Dendritic cell treated with granulocyte-macrophage colony-stimulating factor and Interleukin-4, amounts not matched to agents 40 ng/mL and 50 ng/mL, for 4 days (primary cell): Measurements from ENCODE around the gene MPC1L.

Experiments used
- H3K27ac Mint-ChIP-seq: one replicate; pipeline ENCODE4 v1.8.0; 2022; ENCODE audit warnings: mild to moderate bottlenecking, mixed read lengths
- H3K27me3 Mint-ChIP-seq: one replicate; pipeline ENCODE4 v1.8.0; 2022; ENCODE audit warnings: mild to moderate bottlenecking, mixed read lengths
- H3K36me3 Mint-ChIP-seq: one replicate; pipeline ENCODE4 v1.8.0; 2022; ENCODE audit warnings: low read depth, mixed read lengths
- H3K4me1 Mint-ChIP-seq: one replicate; pipeline ENCODE4 v1.8.0; 2022; ENCODE audit warnings: low read depth, mixed read lengths
- H3K4me3 Mint-ChIP-seq: one replicate; pipeline ENCODE4 v1.8.0; 2022; ENCODE audit warnings: mild to moderate bottlenecking, moderate library complexity, mixed read lengths
- H3K9me3 Mint-ChIP-seq: one replicate; pipeline ENCODE4 v1.8.0; 2022; ENCODE audit warnings: mixed read lengths
- intact Hi-C: fragments of 100-400 bp; cut with micrococcal nuclease; formaldehyde crosslinking; loops from one replicate; pipeline ENCODE4 v1.15.0; 2022

MPC1L gene

GRCh38 chrX:40647307-40648197 lies 24.3 kb downstream of the MPC1L start, which contains the start of gene CXorf38:
Gene CXorf38 (minus strand): TSS chrX:40647561. CDS start chrX:40647520, 41 bp downstream.
- H3K27ac Mint-ChIP-seq = peak within 1 kb of the TSS; percentile 95
- H3K4me3 Mint-ChIP-seq = peak within 1 kb of the TSS; percentile 93
- H3K36me3 Mint-ChIP-seq = peaks cover 47% of the 10 kb centered on the region
- peaks cover 18% of the 10 kb centered on the region for H3K4me1 Mint-ChIP-seq
- no peaks in the 10 kb centered on the region for H3K27me3 Mint-ChIP-seq
- no peaks in the 10 kb centered on the region for H3K9me3 Mint-ChIP-seq
- intact Hi-C loops = loop anchor here (5.0 kb wide), 1 partner anchor 105 kb away; no protein-coding TSS in a partner anchor

GRCh38 chrX:40651620-40652223 lies 28.5 kb downstream of the MPC1L start:
- H3K4me1 Mint-ChIP-seq = no peaks in the 10 kb centered on the region

GRCh38 chrX:40652664-40653063 lies 29.4 kb downstream of the MPC1L start:
- peaks cover 54% of the 10 kb centered on the region for H3K36me3 Mint-ChIP-seq
- H3K9me3 Mint-ChIP-seq = no peaks in the 10 kb centered on the region
- intact Hi-C loops = loop anchor here (10.0 kb wide), 2 partner anchors 82 to 142 kb away; partner anchors contain the start of gene MED14
- no peaks in the 10 kb centered on the region for H3K27me3 Mint-ChIP-seq
- H3K4me1 Mint-ChIP-seq = no peaks in the 10 kb centered on the region
- no peak overlapping the region for H3K4me3 Mint-ChIP-seq
- no peak overlapping the region for H3K27ac Mint-ChIP-seq

More at GRCh38 chrX:40651620-40652223, 28.5 kb downstream of the MPC1L start:
- H3K4me3 Mint-ChIP-seq = no peak overlapping the region
- H3K36me3 Mint-ChIP-seq = peaks cover 49% of the 10 kb centered on the region
- H3K27me3 Mint-ChIP-seq = no peaks in the 10 kb centered on the region
- H3K27ac Mint-ChIP-seq = no peak overlapping the region
- intact Hi-C loops = loop anchor here (10.0 kb wide), 2 partner anchors 83 to 143 kb away; partner anchors contain the start of gene MED14
- H3K9me3 Mint-ChIP-seq = no peaks in the 10 kb centered on the region

GRCh38 chrX:40653535-40653934 lies 30.3 kb downstream of the MPC1L start:
- H3K4me3 Mint-ChIP-seq = no peak overlapping the region
- H3K27me3 Mint-ChIP-seq = no peaks in the 10 kb centered on the region
- intact Hi-C loops = loop anchor here (10.0 kb wide), 2 partner anchors 81 to 141 kb away; partner anchors contain the start of gene MED14
- peaks cover 59% of the 10 kb centered on the region for H3K36me3 Mint-ChIP-seq
- no peaks in the 10 kb centered on the region for H3K4me1 Mint-ChIP-seq
- H3K9me3 Mint-ChIP-seq = no peaks in the 10 kb centered on the region
- H3K27ac Mint-ChIP-seq = no peak overlapping the region

GRCh38 chrX:40660381-40660780 lies 37.2 kb downstream of the MPC1L start:
- Mint-ChIP-seq H3K4me1 (no peaks in the 10 kb centered on the region), H3K36me3 (peaks cover 85% of the 10 kb centered on the region), H3K27me3 (no peaks in the 10 kb centered on the region), H3K27ac (no peak overlapping the region), H3K4me3 (no peak overlapping the region), H3K9me3 (no peaks in the 10 kb centered on the region)
- intact Hi-C loops = loop anchor here (10.0 kb wide), 1 partner anchor 54 kb away; no protein-coding TSS in a partner anchor

- H3K27me3 Mint-ChIP-seq = no peaks in the 10 kb centered on the region
- H3K36me3 Mint-ChIP-seq = peaks cover 85% of the 10 kb centered on the region
- H3K27ac Mint-ChIP-seq = no peak overlapping the region
- H3K4me1 Mint-ChIP-seq = peaks cover 8% of the 10 kb centered on the region
- intact Hi-C loops = loop anchor here (10.0 kb wide), 1 partner anchor 53 kb away; no protein-coding TSS in a partner anchor
- no peak overlapping the region for H3K4me3 Mint-ChIP-seq
- H3K9me3 Mint-ChIP-seq = no peaks in the 10 kb centered on the region
These were observed 38.3 kb downstream of the MPC1L start for GRCh38 chrX:40661489-40661888.

GRCh38 chrX:40663078-40663740 lies 40.0 kb downstream of the MPC1L start:
- Mint-ChIP-seq H3K36me3 (peaks cover 88% of the 10 kb centered on the region), H3K4me3 (no peak overlapping the region), H3K27me3 (no peaks in the 10 kb centered on the region), H3K4me1 (peaks cover 18% of the 10 kb centered on the region), H3K27ac (no peak overlapping the region), H3K9me3 (no peaks in the 10 kb centered on the region)
- intact Hi-C loops = loop anchor here (10.0 kb wide), 1 partner anchor 52 kb away; no protein-coding TSS in a partner anchor

- H3K4me3 Mint-ChIP-seq = no peak overlapping the region
- intact Hi-C loops = loop anchor here (10.0 kb wide), 1 partner anchor 51 kb away; no protein-coding TSS in a partner anchor
- no peaks in the 10 kb centered on the region for H3K27me3 Mint-ChIP-seq
- no peak overlapping the region for H3K27ac Mint-ChIP-seq
- H3K9me3 Mint-ChIP-seq = no peaks in the 10 kb centered on the region
- H3K4me1 Mint-ChIP-seq = peaks cover 19% of the 10 kb centered on the region
- H3K36me3 Mint-ChIP-seq = peaks cover 84% of the 10 kb centered on the region
These were observed 40.8 kb downstream of the MPC1L start for GRCh38 chrX:40663880-40664630.

- peaks cover 67% of the 10 kb centered on the region for H3K36me3 Mint-ChIP-seq
- H3K4me3 Mint-ChIP-seq = no peak overlapping the region
- no peak overlapping the region for H3K27ac Mint-ChIP-seq
- H3K4me1 Mint-ChIP-seq = peaks cover 23% of the 10 kb centered on the region
- intact Hi-C loops = loop anchor here (10.0 kb wide), 1 partner anchor 474 kb away; no protein-coding TSS in a partner anchor
- no peaks in the 10 kb centered on the region for H3K27me3 Mint-ChIP-seq
- no peaks in the 10 kb centered on the region for H3K9me3 Mint-ChIP-seq
These were observed 47.9 kb downstream of the MPC1L start for GRCh38 chrX:40671126-40671525.
